ENCODE results near the gene RPL37.
"Not testable (repeated sequence)": the region's sequence is repeated elsewhere in the genome, so short reads cannot be mapped to it uniquely, and the experiment has no call there.

DNA sequence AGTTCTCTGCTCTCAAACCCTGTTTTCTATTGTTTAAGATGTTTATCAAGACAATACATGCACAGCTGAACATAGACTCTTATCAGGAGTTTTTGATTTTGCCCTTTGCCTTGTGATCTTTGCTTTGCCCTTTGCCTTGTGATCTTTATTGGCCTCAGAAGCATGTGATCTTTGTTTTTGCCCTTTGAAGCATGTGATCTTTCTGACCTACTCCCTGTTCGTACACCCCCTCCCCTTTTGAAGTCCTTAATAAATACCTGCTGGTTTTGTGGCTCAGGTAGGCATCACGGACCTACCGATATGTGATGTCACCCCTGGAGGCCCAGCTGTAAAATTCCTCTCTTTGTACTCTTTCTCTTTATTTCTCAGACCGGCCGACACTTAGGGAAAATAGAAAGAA is 30.0 kb upstream of the RPL37 start:
- TF ChIP-seq, protein P1, sequence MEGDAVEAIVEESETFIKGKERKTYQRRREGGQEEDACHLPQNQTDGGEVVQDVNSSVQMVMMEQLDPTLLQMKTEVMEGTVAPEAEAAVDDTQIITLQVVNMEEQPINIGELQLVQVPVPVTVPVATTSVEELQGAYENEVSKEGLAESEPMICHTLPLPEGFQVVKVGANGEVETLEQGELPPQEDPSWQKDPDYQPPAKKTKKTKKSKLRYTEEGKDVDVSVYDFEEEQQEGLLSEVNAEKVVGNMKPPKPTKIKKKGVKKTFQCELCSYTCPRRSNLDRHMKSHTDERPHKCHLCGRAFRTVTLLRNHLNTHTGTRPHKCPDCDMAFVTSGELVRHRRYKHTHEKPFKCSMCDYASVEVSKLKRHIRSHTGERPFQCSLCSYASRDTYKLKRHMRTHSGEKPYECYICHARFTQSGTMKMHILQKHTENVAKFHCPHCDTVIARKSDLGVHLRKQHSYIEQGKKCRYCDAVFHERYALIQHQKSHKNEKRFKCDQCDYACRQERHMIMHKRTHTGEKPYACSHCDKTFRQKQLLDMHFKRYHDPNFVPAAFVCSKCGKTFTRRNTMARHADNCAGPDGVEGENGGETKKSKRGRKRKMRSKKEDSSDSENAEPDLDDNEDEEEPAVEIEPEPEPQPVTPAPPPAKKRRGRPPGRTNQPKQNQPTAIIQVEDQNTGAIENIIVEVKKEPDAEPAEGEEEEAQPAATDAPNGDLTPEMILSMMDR (IDR thresholded peaks at IDR 0.05): not testable (repeated sequence)
- TF ChIP-seq POLR2A (IDR thresholded peaks at IDR 0.05): not testable (repeated sequence)

All from Peyer's patch (tissue), 4 donors.